GM10266 (cell line): ENCODE results near the gene CDKN2AIP.

Experiments used
- DNase-seq: peaks from one replicate; pipeline ENCODE4 v3.0.0; 2012; ENCODE audit errors: extremely low spot score
- TF ChIP-seq, protein P1 (sequence below): IDR thresholded peaks from 2 replicates; pipeline ENCODE4 v1.5.1; 2012; ENCODE audit warnings: mild to moderate bottlenecking, low read depth; ENCODE audit not compliant: control insufficient read depth, insufficient read depth; ENCODE audit errors: missing control alignments

The CDKN2AIP gene

DNA sequence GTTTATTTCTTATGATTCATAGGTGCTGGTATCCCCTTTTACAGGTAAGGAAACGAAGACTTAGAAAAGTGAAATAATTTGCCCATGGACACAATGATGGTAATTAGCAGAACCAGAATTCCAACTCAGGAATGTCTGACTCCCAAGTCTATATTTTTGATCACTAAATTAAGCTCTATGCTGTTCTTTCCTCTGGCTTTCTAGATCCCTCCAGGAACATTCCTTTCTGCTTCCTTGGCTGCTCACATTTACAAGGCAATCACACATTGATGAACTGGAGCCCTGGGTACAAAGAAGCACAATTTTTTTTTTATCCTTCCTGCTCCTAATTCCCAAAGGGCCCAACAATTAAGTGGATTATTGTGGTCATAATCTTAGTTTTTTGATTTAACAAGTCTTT, 7.0 kb upstream of the CDKN2AIP start:
- no peak for DNase-seq
- TF ChIP-seq, protein P1, sequence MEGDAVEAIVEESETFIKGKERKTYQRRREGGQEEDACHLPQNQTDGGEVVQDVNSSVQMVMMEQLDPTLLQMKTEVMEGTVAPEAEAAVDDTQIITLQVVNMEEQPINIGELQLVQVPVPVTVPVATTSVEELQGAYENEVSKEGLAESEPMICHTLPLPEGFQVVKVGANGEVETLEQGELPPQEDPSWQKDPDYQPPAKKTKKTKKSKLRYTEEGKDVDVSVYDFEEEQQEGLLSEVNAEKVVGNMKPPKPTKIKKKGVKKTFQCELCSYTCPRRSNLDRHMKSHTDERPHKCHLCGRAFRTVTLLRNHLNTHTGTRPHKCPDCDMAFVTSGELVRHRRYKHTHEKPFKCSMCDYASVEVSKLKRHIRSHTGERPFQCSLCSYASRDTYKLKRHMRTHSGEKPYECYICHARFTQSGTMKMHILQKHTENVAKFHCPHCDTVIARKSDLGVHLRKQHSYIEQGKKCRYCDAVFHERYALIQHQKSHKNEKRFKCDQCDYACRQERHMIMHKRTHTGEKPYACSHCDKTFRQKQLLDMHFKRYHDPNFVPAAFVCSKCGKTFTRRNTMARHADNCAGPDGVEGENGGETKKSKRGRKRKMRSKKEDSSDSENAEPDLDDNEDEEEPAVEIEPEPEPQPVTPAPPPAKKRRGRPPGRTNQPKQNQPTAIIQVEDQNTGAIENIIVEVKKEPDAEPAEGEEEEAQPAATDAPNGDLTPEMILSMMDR: no peak

DNA sequence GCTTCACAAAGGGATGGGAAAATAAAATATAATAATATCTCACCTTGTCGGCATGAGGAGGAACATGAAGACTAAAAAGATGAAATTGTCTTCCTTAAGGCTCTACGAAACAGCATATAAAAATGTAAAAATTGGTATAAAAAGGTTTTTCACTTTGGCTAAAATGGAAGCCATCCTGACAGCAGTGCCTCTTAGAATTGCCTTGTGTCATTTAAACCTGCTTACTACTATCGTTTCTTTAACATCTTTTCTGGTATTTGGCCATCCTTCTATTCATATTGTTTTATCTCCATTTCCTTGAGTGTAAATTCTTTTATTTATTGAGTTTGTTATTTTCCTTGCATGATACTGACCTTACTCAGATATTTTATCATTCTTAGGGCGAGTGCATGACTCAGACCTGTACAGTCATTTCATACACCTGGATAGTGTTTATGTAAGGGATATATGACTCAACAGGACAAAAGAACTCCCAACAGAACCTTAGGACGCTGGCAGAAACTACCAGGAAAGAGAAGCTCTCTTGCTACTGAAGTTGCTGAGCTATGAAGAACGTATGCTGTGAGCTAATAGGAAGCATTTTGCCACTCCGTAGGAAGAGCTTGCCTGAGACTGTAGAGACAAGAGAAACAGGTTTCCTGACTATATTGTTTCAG, 5.8 kb upstream of the CDKN2AIP start:
- TF ChIP-seq, protein P1: no peak
- no peak for DNase-seq

DNA sequence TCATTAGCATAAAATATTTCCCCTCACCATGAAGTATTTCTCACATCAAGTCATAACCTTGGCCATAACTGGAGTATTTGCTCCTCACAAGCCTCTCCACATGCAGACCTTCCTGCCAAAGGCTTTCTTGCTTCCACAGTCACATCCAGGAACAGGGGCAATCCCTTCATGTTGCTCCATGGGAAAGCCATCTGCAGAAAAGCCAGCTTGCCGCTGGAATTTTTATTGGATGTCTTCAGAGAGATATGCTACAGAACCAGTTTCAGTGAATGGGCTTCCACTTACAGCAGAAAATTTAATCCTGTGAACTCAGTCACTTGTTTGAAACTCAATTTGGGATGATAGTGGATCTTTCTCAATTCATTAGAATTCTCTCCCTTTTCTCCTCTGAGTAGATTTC, 3.2 kb upstream of the CDKN2AIP start:
- TF ChIP-seq, protein P1: no peak
- DNase-seq: no peak

DNA sequence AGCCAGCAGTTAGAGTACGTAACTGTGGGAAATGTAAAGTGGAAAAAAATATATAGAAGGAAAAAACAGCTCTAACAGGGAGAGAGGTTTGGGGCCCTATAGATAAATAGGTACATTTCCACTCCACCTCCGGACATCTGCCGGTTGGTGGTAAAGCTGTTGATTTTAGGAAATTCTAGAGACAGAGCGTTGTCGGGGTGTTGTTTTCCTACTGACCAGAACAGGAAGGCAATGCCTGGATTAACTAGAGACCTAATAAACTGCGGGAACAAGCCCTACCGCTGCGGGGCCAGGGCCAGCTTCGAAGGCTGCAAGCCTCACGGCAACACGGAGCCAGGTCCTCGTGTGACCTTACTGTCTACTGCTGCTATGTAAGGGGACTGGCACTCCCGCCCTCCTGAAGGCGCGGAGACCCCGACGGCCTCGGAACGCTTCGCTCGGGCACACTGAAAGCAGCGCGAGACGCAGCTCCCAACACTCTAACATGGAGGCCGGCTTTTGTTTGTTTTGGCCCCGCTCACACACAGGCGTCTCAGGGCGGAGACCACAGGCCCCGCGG, 702 bp upstream of the CDKN2AIP start:
- DNase-seq: no peak

DNA sequence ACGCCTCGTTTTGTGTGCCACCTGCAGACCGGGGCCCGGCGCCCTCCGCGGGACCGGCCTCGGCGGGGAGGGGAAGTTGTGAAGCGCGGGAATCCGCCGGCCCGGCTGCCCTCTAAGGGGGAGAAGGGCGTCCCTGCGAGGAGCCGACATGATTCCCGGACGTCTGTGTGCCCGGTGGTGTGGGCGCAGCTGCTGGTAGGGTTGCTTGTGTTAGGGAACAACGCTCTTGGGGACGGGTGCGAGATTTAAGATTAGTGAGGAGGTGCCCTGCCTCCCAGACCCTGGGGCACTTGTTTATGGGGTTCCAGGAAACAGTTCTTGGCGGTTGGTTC, 627 bp downstream of the CDKN2AIP start:
- DNase-seq: peak; percentile 59

More for the DNA sequence above, 702 bp upstream of the CDKN2AIP start:
- TF ChIP-seq, protein P1: no peak

DNA sequence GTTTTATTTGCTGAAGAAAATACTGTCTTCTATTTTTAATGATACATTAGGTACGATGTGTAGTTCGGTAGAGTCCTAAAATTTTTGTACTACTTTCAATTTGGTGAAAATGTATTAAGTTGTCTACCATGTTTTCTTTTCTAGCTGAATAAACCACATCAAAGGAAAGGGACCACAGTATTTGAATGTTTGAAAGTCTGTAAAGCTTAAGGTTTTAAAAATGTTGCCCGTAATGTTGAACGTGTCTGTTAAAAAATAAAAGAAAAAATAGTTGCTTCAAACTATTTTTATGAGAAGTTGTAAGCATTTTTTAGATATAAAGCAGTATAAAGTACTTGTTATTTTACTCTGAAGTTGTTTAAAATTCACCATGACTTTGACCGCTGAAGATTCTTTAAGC, 3.2 kb downstream of the CDKN2AIP start:
- DNase-seq: no peak

More for the DNA sequence above, 627 bp downstream of the CDKN2AIP start:
- TF ChIP-seq, protein P1: no peak

DNA sequence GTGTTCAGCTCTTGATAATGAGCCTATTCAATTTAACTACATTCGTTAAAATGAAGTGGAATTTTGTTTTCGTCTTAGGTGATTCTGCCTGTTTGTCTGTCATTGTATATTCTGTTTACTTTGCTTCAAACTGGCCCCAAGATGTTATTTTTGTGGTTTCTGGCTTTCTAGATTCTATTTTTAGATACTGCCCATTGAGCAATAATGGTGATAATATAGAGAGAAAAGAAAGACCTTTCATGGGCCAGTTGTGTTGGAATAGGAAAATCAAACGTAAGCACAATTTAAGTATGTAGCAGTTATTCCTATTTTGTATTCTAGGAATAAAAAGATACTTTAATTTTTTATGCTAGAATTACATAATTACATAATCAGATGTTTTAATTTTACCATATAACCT, 4.0 kb downstream of the CDKN2AIP start:
- TF ChIP-seq, protein P1: no peak

More for the DNA sequence above, 3.2 kb downstream of the CDKN2AIP start:
- TF ChIP-seq, protein P1: no peak

More for the DNA sequence above, 4.0 kb downstream of the CDKN2AIP start:
- DNase-seq: no peak
